Tibial nerve (tissue), 3 donors: ENCODE results near the gene UGCG.

Experiments
- CTCF ChIP-seq, 5 experiments: fragments of 200-600 bp in 3 of 5; fragments of 450-650 bp in 2 of 5; sonication (generic) in 3 of 5; IDR thresholded peaks; one replicate each; pipeline ENCODE4 v1.5.1; 2016 to 2019; ENCODE audit warnings: antibody characterized with exemption in 5 of 5, mild to moderate bottlenecking in 3 of 5, moderate library complexity in 2 of 5
- POLR2A ChIP-seq, 2 donors: fragments of 450-650 bp; IDR thresholded peaks; one replicate each; pipeline ENCODE4 v1.6.1; 2017; ENCODE audit warnings: antibody characterized with exemption in 2 of 2, mild to moderate bottlenecking in 2 of 2, moderate library complexity in 2 of 2

- TF ChIP-seq CTCF (IDR thresholded peaks at IDR 0.05) (no peak), POLR2A (IDR thresholded peaks at IDR 0.05) (no peak)
Measured at GRCh38 chr9:111878946-111879345, 17.7 kb upstream of the UGCG start.
